Midbrain (tissue), 1 donor: ENCODE measurements around the gene CD200.

ENCODE experiments used
- DNase-seq: peaks from one replicate; lab custom pipeline; 2025; lab: John Stamatoyannopoulos, UW

CD200 gene

DNA sequence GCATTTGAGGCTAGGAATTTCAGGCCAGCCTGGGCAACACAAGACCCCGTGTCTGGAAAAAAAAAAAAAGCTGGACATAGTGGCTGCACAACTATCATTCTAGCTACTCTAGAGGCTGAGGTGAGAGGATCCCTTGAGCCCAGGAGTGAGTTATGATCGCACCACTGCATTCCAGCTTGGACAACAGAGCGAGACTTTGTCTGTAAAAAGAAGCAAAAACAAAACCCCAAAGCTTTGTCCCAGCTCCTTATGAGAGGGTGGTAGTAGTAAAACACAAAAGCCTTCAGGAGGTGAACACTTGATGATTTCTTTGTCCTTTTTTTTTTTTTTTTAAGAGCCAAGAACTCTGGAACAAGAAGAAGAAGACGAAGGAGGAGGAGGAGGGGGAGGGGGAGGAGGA lies 1.1 kb upstream of the CD200 start:
- no peak for DNase-seq

- peak; percentile 72 for DNase-seq
These were observed 693 bp downstream of the CD200 start for GRCh38 chr3:112333381-112334317.

GRCh38 chr3:112334691-112335433 lies 1.9 kb downstream of the CD200 start:
- no peak for DNase-seq

- no peak for DNase-seq
These were observed 2.5 kb downstream of the CD200 start for GRCh38 chr3:112335434-112335781.

DNA sequence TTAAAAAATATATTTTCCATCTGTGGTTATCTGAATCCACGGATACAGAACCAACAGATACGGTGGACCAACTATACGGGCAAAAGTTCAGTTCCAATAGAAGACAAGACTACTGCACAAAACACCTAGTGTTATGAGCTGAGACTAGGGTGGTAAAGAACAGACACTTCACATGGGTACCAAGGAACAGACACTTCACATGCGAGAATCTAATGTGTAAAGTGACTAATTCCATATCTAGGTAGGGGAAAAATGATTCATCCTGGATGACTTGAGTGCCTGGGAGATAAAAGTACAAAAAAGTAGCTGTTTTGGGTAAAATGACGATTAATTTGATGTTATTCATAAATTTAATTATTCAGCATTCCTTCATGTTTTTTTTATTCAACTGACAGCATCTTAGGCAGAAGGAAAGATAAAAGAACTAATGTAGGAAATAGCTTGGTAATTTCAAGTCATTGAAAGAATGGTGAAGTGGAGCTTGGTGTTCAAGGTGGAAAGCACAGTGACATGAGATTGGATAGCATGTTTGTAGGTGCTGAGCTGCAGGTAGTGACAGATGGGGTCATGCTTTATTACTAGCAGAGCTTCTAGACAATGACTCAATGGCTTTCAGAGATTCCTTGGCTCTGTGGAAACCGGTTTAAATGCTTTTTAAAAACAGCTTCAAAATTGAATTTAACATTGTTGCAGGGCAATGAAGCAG lies 5.2 kb downstream of the CD200 start:
- DNase-seq: no peak

GRCh38 chr3:112338727-112339056 lies 5.7 kb downstream of the CD200 start:
- DNase-seq: no peak

GRCh38 chr3:112339134-112339533 lies 6.2 kb downstream of the CD200 start:
- DNase-seq: no peak

- no peak for DNase-seq
These were observed 6.7 kb downstream of the CD200 start for GRCh38 chr3:112339609-112340008.

GRCh38 chr3:112341386-112341785 lies 8.4 kb downstream of the CD200 start:
- DNase-seq: no peak

- DNase-seq: no peak
These were observed 12.7 kb downstream of the CD200 start for GRCh38 chr3:112345681-112346080.

DNA sequence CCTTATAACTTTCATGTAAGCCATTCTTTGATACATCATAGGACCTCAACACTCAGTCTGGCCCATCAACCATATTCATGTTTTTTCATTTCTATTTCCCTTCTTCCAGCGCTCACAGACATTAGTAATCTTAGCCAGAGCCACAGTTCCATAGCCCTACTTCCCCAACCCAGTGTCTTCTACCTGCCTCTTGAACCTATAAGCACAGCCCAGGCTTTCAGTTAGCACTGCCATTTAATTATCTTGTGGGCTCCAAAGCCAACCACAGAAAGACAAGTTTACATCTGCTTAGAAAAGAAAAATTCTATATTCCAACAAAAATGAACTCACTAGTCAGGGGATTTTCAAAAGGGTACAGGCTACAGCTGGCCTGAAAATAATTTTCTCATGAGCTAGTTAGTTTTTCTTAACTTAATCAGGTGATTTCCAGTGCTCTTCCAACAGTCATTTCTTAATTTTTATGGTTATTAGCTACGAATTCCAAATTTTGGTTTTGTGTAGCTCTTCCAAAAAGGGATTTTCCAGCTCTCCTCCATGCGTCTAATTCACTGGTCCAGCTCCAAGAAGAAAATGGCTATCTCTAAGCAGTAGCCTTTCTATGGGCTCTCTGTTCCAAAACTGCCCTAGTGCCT lies 13.7 kb downstream of the CD200 start:
- DNase-seq: no peak

DNA sequence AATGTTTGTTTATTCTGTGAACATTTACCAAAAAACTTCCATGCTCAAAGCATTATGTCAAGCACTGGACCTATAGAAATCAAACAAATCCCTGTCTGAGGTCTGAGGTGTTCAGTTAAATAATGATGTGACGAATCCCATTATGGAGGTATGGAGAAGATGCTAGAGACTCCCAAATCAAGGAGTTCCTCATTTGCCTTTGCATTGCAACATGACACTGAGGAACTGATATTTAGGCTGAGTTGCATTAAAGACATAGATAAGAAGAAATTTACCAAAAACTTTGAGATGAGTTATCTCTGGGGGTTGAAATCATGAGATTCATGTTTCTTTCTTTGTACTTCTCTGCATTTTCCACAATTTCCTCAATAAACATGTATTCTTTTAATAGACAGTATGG lies 16.0 kb downstream of the CD200 start:
- DNase-seq: no peak

GRCh38 chr3:112349557-112349956 lies 16.6 kb downstream of the CD200 start:
- no peak for DNase-seq

- no peak for DNase-seq
These were observed 17.3 kb downstream of the CD200 start for GRCh38 chr3:112350018-112350810.

GRCh38 chr3:112351036-112351435 lies 18.1 kb downstream of the CD200 start:
- DNase-seq: no peak

DNA sequence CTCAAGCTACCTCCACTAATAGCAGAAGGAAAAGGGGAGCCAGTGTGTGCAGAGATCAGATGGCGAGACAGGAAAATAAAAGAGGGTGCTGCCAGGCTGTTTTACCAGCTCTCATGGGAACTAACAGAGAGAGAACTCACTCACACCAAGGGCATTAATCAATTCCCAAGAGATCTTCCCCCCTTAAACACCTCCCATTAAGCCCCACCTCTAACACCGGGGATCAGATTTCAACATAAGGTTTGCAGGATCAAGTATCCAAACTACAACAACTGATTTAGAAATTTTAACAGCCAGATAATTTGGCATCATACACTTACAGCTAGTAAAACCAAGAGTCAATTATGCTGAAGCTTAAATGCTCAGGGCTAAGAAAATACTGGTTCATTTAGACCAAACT lies 18.9 kb downstream of the CD200 start:
- no peak for DNase-seq

GRCh38 chr3:112352720-112353119 lies 19.8 kb downstream of the CD200 start:
- DNase-seq: no peak

- no peak for DNase-seq
These were observed 20.4 kb downstream of the CD200 start for GRCh38 chr3:112353365-112353764.

- DNase-seq: no peak
These were observed 21.8 kb downstream of the CD200 start for GRCh38 chr3:112354642-112355306.

DNA sequence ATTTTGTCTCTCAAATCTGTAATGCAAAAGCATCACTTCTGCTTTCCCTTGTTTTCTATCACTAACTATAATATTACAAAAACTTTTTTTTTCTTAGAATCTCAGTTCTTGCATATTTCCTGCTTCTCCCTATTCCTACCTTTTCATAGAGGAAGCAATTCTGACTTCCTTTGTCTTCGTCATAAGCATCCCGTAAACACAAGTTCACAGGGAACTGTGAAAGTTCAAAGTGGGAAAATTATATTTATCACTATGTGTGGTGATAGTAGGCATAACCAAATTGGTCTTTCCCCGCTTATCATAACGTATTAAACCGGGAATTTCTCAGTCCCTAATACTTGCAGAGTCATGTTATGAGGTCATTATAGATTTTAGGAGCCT lies 22.3 kb downstream of the CD200 start:
- DNase-seq: no peak
